MCF 10A (cell line): ENCODE results near the gene UVRAG. TPM values are rescaled to one million over a fixed set of nuclear protein-coding genes. Genes with fewer than 3 reads are reported as not detected.

Experiments
- BruUV-seq: library from RNA; stranded (reverse); fragments of 400-500 nt; replicated peaks from 2 replicates; lab custom pipeline; 2021; lab: Mats Ljungman, UMichigan
- CTCF ChIA-PET: fragments of 300-600 bp; sonication (Branson Sonifier 250); formaldehyde crosslinking; extraction: SDS; loops from one replicate; lab custom pipeline; 2021; ENCODE audit warnings: antibody characterized with exemption, inconsistent platforms; lab: Yijun Ruan, JAX
- POLR2A ChIA-PET: fragments of 300-600, 350-650 bp; sonication (Branson Sonifier 250); formaldehyde crosslinking; extraction: SDS; loops from one replicate; lab custom pipeline; 2020; ENCODE audit warnings: antibody characterized with exemption, inconsistent platforms; lab: Yijun Ruan, JAX
- DNase-seq: peaks from one replicate; pipeline ENCODE4 v3.0.0-alpha.2; 2018; ENCODE audit not compliant: unreplicated experiment
- H3K27ac Mint-ChIP-seq: one replicate; pipeline ENCODE4 v1.8.0; 2022; ENCODE audit warnings: mild to moderate bottlenecking, low read depth, mixed read lengths; ENCODE audit not compliant: unreplicated experiment
- H3K27me3 Mint-ChIP-seq: one replicate; pipeline ENCODE4 v1.8.0; 2022; ENCODE audit warnings: mixed read lengths; ENCODE audit not compliant: insufficient read depth, unreplicated experiment
- H3K36me3 Mint-ChIP-seq: one replicate; pipeline ENCODE4 v1.8.0; 2022; ENCODE audit warnings: mild to moderate bottlenecking, moderate library complexity, mixed read lengths; ENCODE audit not compliant: insufficient read depth, unreplicated experiment
- H3K4me1 Mint-ChIP-seq: one replicate; pipeline ENCODE4 v1.8.0; 2022; ENCODE audit warnings: mixed read lengths; ENCODE audit not compliant: insufficient read depth, unreplicated experiment
- H3K4me3 Mint-ChIP-seq: one replicate; pipeline ENCODE4 v1.8.0; 2022; ENCODE audit warnings: mild to moderate bottlenecking, moderate library complexity, mixed read lengths; ENCODE audit not compliant: unreplicated experiment
- H3K9me3 Mint-ChIP-seq: one replicate; pipeline ENCODE4 v1.8.0; 2022; ENCODE audit warnings: mixed read lengths; ENCODE audit not compliant: unreplicated experiment
- intact Hi-C: fragments of 100-400 bp; cut with micrococcal nuclease; formaldehyde crosslinking; loops from 2 replicates; pipeline ENCODE4 v1.14.1; 2022
- total RNA-seq: library from RNA; stranded (reverse); gene quantifications from 2 replicates; pipeline ENCODE4 v1.2.3, GENCODE V29; 2022
- TF ChIP-seq, protein P1 (sequence below): fragments of 200-600 bp; IDR thresholded peaks from one replicate; pipeline ENCODE4 v1.8.0; 2022; ENCODE audit warnings: antibody characterized with exemption, mild to moderate bottlenecking; ENCODE audit not compliant: unreplicated experiment

Gene UVRAG
- total RNA-seq, 1 experiment from 2014 or later: 12.4 TPM

DNA sequence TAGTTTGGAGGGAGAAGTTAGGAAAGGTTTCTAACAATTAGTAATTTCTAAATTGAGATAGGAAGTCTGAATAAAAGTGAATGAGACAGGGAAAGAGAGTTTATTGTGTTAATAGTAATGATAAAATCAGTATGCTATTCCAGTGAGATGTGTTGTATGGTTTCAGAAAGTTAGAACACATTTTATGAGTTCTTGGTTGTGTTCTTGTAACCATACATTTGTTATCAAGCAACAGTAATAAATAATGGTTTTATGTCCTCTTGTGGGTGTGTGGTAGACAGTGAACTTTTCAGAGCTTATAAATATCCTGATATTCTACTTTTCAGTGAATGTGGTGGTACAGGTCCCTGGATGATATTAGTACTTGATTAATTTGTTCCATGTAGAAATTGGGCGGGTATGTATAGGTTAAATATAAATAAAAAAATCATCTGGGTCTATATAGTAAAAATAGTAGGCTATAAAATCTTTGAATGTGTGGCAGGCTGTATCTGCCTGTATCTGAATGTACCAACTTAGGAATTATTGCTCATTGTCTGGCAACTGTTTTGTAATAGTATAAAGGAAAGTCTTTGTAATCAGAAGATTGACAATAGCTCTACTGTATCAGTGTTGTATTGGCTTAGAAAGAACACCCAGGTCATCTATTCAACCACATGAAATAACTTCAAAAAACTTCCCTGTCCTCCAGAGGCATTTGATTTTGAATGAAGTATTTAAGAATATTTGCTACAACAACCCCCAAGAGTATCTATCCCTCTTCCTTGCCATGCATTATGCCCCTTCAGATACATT lies 54.8 kb downstream of the UVRAG start:
- Mint-ChIP-seq H3K36me3 (no peaks in the 10 kb centered on the region), H3K4me3 (no peak overlapping the region), H3K27me3 (no peaks in the 10 kb centered on the region), H3K9me3 (no peaks in the 10 kb centered on the region), H3K4me1 (no peaks in the 10 kb centered on the region), H3K27ac (no peak overlapping the region)
- CTCF ChIA-PET: interaction anchor here (1.1 to 4.9 kb wide), 5 partner anchors 38 to 282 kb away, joined by 3 to 73 read pairs (median 16); partner anchors contain the start of gene UVRAG
- no TSS peak for BruUV-seq
- no peak for DNase-seq
- intact Hi-C loops: loop anchor here (5.0 kb wide), 1 partner anchor 53 kb away; the partner anchor contains the start of gene UVRAG
- POLR2A ChIA-PET: interaction anchor here (0.7 kb wide), 1 partner anchor 57 kb away, joined by 3 read pairs; no protein-coding TSS in a partner anchor
- TF ChIP-seq, protein P1, sequence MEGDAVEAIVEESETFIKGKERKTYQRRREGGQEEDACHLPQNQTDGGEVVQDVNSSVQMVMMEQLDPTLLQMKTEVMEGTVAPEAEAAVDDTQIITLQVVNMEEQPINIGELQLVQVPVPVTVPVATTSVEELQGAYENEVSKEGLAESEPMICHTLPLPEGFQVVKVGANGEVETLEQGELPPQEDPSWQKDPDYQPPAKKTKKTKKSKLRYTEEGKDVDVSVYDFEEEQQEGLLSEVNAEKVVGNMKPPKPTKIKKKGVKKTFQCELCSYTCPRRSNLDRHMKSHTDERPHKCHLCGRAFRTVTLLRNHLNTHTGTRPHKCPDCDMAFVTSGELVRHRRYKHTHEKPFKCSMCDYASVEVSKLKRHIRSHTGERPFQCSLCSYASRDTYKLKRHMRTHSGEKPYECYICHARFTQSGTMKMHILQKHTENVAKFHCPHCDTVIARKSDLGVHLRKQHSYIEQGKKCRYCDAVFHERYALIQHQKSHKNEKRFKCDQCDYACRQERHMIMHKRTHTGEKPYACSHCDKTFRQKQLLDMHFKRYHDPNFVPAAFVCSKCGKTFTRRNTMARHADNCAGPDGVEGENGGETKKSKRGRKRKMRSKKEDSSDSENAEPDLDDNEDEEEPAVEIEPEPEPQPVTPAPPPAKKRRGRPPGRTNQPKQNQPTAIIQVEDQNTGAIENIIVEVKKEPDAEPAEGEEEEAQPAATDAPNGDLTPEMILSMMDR: no peak

DNA sequence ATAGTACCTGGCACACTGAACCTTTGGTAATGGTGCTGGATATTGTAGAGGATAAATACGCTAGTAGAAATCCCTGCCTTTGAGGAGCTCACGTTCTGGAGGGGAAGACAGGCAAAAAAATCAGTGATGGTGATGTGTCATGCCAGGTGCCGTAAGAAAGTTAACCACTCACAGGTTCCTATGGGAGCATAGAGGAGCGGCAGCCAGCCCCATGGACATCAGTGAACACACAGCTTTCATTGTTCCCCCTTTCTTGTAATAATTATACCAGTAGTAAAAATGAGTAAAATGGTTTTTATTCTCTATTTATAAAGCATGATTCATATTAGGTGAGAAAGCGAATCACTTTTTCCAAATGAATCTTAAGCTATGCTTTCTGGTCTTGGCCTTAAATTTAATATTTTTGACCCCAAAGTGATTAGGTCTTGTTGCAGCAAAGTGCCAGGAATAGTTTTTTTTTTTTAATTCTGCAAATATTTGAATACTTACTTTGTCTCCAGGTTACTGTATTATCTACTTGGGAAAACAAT lies 57.9 kb downstream of the UVRAG start:
- ChIA-PET CTCF (interaction anchor here (0.5 to 1.9 kb wide), 4 partner anchors 11 to 223 kb away, joined by 3 to 7 read pairs (median 4); no protein-coding TSS in a partner anchor), POLR2A (interaction anchor here (0.6 kb wide), 2 partner anchors 317 to 452 kb away, joined by 3 to 4 read pairs; no protein-coding TSS in a partner anchor)
- H3K4me1 Mint-ChIP-seq: no peaks in the 10 kb centered on the region
- intact Hi-C loops: no loop called here
- no TSS peak for BruUV-seq
- no peaks in the 10 kb centered on the region for H3K9me3 Mint-ChIP-seq
- H3K36me3 Mint-ChIP-seq: no peaks in the 10 kb centered on the region
- TF ChIP-seq, protein P1: no peak
- no peak overlapping the region for H3K4me3 Mint-ChIP-seq
- DNase-seq: no peak
- H3K27me3 Mint-ChIP-seq: no peaks in the 10 kb centered on the region
- no peak overlapping the region for H3K27ac Mint-ChIP-seq

DNA sequence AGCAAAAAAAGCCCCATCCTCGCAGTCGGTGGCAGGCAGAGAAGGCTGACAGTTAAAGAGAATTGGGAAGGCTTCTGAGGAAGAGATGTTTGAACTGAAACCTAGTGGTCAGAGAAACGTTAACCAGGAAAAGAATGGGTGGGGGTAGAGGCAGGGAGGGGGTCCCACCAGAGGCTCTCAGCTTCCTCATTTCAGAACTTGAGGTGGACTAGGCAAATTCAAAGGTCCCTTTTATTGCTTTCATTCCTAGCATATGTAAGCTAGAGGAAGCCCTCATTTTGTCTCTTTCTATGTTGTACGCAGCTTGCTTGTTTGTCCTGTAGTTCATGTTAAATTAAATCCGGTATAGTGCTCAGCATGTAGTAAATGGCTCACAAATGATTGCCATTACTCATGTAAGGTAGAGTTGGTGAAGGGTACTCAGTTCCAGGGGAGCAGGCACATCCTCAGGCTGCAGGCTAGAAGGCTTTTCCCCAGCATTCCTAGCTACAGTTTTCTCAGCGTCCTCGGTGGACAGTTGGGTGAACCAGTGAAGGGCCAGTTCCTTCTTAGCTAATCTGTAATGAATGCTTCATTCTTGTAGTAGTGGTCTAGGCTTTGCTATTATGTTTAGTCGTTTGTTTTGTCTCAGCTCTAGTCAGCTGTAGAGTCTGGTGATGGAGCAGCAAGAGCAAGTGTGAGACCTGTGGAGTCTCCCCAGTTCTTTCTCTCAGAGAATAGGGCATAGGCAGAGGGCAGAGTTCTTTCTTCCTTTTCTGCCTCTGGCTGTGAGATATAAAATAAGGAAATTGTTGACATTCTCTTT lies 58.6 kb downstream of the UVRAG start:
- no peaks in the 10 kb centered on the region for H3K36me3 Mint-ChIP-seq
- CTCF ChIA-PET: interaction anchor here (0.5 to 1.9 kb wide), 3 partner anchors 70 to 222 kb away, joined by 3 to 7 read pairs (median 3); no protein-coding TSS in a partner anchor
- BruUV-seq: no TSS peak
- no peak overlapping the region for H3K4me3 Mint-ChIP-seq
- H3K27ac Mint-ChIP-seq: no peak overlapping the region
- intact Hi-C loops: no loop called here
- no peak for DNase-seq
- no peaks in the 10 kb centered on the region for H3K27me3 Mint-ChIP-seq
- no peaks in the 10 kb centered on the region for H3K4me1 Mint-ChIP-seq
- TF ChIP-seq, protein P1: no peak
- no peaks in the 10 kb centered on the region for H3K9me3 Mint-ChIP-seq
- POLR2A ChIA-PET: interaction anchor here (0.6 kb wide), 4 partner anchors 35 to 318 kb away, joined by 3 read pairs; no protein-coding TSS in a partner anchor
